GM21360 (cell line): ENCODE data around the gene ALDH8A1.

Experiments used
- ATAC-seq: cut with Tn5 transposase; IDR thresholded peaks from one replicate; pipeline ENCODE4 v1.9.1; 2021; ENCODE audit warnings: mild to moderate bottlenecking, moderate library complexity; ENCODE audit not compliant: unreplicated experiment

The ALDH8A1 gene

DNA sequence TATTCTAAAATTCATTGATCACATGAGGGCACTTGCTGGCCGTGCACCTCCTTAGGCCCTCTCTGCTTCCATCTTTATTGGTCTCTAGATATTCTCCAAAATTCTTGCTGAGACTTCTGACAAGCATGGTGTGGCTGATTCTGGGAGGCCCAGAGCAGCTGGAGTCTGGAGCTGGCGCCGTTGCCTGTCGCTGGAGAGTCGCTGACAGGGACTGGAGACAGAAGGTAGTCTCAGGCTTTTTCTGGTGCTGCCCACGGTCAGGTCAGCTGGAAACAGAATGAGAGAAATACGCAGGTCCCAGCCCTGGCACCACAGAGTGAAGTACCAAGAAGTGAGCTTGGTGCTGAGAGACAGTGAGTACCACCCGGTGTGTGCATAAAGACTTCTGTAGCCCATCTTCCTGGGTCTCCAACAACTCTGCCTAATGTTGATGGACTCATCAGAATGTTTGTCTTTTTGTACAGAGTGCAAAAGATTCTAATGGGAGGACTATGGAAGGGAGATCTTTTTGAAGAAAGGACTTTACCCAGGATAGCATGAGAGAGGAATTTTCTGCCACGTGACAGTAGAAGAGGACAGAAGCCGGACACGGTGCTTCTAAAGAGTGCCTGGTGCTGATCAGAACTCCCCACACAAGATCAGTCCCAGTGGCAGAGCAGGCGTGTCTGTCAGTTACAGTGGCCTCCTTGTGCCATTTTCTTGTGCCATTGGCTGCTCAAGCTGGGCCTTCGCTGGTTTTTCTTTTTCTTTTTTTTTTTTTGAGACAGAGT lies 1.8 kb upstream of the ALDH8A1 start:
- no peak for ATAC-seq

DNA sequence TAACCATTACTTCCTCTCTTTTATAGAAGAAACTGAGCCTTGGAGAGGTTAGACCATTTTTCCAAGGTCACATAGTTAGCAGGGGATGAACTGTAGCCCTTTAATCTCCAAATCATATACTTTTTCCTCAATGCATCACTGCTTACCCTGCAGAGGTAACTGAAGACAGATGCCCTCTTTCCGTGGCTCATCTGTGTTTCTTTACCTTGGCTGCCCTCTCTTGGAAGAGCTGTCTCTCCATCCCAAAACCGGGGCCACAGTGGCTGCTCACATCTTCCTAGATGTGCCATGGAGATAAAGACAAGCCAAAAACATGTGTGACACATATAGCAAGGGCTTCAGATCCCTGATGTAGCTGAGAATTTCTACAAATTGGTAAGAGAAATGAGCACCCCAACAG lies 581 bp upstream of the ALDH8A1 start:
- ATAC-seq, result no peak

DNA sequence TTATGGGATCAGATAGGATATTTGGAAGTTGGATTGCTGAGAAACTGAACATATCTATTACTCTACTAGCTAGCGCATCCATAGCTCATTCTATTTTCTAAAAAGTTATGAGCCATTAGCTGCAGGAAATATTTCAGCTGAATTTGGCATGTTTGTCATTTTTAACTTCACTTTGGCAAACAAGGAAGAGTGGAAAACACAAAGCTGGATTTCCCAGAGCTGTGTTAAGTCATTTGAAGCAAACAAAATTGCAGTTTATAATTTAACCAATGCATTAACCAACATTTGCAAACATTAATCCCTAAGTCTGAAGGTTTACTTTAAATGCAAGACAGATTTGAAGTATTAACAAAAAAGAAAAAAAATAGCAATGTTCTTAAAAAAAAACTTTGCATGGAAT lies 1.2 kb downstream of the ALDH8A1 start:
- no peak for ATAC-seq

DNA sequence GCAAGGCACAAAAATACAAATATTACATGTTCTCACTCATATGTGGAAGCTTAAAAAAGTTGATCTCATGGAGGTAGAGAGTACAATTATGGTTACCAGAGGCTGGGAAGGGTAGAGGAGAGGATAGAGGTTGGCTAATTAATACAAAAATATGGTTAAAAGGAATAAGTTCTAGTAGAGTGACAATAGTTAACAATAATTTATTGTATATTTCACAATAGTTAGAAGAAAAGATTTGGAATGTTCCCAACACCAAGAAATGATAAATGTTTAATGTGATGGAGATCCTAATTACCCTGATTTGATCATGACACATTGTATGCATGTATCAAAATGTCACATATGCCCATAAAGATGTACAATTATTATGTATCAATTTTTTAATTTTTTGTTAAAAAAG lies 1.8 kb downstream of the ALDH8A1 start:
- ATAC-seq, result no peak

DNA sequence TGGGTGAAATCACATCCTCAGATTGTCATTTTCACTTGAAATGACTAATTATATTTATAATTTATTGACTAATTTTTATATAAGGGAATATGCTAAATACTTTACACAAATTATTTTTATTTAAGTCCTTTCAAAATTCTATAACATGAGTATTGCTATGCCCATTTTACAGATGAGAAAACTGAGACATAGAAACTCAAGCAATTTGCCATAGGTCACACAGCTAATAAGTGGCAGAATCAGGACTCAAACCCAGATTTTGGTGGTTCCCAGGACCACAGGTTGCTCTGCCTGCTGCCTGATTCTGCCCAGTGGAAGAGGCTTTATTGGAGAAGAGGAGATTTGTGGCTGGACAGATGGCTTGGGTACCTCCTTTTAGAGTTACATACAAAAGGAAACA lies 4.9 kb downstream of the ALDH8A1 start:
- no peak for ATAC-seq

DNA sequence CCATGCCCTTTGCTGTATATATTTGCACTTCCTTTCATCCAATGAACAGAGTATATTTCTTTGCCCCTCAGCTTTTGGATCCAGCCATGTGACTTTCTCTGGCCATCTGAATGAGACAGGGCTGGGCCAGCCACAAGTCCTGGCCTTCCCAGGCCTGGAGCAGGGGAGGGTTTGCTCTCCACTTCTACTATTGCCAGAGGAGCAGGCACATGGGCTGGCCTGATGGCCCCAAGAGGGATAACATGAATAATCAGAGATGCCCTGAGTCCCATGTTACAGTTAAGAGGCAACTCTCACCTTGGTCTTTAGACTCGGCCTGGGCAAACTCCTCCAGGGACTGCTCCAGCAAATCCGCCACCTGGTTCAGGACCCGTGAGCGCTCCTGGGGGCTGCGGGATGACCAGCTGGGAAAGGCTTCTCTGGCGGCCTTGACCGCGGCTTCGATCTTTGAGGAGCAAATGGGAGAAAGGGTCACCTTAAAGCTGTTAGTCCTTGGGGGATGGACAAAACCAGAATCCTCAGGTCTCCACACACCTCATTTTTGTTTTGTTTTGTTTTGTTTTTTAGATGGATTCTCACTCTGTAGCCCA lies 6.3 kb downstream of the ALDH8A1 start:
- ATAC-seq, result no peak

DNA sequence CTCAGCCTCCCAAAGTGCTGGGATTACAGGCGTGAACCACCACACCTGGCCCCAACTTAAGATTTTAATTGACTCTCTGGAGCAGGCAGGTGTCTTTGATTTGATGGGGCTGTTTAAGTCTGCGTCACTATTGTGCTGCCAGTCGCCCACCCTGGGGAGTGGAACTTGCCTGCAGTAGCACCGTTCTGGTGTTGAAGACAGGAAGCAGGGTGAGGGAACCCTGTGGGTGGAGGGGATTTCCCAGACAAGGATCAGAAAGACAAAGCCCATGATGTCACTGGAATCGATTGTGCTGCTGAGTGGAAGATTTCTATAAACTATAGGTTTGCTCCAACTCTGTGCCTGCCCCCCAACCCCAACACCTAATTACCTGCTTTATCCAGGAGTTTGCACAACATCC lies 11.0 kb downstream of the ALDH8A1 start:
- ATAC-seq, result no peak

DNA sequence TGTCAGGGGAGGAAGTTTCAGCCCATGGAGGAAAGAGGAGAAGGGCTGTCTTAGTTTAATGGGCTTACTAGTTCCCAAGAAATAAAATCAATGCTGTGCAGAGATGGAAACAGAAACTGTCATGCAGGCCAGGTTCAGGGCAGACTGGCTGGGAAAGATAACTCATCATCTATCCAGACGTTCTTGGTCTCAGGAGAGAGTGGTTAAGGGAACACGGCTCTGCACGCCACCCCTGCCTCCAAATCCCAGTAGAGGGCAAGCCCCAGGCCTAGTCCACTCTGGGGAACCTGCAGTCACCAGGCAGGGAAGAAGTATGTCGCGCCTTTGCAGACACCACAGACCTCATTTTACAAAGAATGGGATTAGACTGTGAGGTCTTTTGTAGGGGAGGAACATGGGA lies 12.5 kb downstream of the ALDH8A1 start:
- ATAC-seq, result no peak

DNA sequence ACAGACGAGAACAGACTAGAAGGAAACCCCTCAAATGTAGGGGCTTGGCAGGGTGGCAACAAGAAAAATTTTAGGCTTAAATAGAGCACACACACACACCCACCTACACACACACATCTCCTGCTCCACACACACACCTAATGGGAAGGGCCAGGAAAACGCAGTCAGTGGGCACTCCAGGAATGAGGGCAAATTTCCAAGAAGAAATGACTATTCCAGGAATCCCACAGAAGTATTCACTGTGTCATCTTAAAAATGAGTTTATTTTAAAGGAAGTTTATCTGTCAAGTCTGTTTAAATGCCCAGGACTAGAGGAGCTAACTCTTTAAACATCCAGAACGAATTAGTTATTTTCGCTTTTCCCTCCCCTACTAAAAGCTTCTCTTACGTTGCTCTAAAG lies 13.0 kb downstream of the ALDH8A1 start:
- no peak for ATAC-seq

DNA sequence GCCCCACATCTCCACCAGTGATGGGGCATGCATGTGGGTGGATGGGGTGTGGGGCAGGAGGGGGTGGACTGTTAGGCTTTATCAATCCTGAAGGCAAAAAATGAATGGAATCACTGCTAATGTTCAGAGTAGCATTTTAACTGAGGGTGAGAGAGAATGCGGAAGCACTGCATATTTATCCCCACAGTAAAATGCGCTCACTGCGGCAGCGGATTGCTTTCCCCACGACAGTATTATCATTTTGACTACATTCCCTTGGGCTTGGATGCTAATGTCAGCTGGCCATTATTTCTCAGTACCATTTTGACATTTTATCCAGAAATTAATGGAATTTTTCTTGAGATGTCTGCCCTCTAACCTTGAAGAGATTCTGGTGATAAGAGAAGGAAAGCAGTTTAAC lies 13.4 kb downstream of the ALDH8A1 start:
- no peak for ATAC-seq

DNA sequence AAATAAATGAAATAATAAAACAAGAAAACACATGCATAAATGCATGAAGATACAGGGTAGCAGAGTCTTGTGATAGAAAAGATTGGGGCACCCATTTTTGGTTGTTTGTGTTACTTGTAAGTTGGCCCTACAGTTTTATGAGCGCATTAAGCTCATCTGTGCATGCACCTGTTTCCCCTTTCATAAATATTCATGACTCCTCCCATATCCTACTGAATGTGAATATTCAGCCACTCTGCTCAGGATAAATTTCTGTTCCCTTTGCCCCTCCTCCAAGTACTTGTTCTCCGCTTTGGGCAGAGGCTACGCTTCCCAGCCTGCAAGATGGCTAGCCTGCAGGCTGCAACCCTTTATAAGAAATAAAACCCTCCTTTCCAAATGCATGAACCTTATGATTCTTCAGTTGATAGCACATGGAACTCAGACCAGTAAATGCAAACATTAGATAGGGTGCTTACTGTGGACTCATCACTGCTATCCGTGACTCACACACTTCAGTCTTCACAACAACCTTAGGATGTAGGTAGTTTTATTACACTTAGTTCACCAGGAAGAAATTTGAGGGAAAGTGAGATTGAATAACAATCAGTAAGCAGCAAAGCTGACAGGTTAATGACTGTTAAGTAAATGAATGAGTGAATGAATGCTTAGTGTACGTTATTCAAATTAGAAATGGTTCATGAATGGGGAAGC lies 15.0 kb downstream of the ALDH8A1 start:
- ATAC-seq, result no peak

DNA sequence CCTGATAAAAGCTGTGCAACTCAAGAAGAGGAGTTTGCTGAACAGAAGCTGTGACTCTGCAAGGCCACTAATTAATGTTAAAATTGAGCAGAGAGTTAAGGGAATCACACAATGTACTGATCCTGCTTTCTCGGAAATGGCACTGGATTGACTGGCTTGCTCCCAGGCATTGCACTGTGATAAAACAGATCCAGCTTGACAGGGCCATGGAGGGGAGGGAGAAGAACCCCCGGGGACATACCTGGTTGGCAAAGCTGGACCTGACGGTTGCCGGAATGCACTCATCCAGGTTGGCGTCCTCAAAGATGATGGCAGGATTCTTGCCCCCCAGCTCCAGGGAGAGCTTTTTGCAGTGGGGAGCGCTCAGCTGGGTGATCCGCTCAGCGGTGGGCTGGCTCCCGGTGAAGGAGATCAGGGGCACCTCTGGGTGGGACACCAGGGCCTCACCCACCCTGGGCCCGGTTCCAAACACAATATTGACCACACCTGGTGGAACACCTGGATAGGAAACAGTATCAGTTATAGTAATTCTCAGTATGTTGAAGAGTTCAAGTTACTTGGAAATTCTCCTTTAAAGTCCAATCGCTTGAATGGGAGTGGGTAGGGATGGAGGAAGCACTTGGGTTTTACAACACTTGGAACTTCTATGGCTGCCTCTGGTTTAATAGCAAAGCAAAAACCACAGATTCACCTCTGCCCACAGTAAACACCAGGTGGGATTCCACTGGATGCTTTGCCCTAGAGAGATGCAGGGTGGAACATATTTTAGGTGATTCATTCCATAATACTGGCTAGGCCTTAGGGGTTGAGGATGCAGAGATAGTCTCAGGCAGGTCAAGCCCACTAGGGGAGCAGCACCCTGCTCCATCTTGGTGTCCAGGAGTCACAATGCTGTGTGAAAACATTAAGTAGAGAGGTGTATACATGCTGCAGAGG lies 17.1 kb downstream of the ALDH8A1 start:
- ATAC-seq, result no peak

DNA sequence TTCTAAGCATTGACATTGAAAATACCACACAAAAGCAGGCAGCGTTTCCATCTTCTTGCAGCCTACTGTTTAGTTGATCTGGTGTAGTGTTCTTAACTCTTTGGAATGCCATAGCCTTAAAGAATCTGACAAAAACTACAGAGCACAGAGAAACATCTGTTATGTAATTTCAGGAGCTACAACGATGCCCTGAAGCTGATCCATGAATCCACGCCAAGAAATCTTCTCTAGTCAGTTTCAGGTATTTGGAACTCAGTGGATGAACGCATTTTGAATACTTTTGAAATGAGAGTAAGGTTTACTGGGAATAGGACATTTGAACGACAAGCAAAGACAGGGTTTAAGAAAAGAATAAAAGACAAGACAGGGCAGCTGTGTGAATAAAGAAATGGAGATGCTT lies 17.8 kb downstream of the ALDH8A1 start:
- no peak for ATAC-seq

DNA sequence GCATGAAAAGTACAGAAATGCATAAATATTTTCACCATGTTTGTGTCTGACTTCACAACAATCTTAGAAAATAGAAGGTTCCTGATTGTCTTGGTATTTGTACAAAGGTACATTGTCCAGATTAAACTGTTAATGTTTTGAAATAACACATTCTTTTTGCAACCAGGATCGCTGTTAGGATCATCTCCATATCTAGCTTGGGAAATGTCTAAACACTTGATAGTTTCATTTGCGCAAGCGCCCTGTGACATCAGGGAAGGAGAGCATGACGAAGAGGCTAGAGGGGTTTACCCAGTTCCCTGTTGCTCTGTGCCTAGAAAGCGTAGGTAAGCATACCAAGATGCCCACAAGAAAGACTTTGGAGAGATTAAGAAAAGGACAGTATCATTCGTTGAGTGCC lies 19.4 kb downstream of the ALDH8A1 start:
- no peak for ATAC-seq

DNA sequence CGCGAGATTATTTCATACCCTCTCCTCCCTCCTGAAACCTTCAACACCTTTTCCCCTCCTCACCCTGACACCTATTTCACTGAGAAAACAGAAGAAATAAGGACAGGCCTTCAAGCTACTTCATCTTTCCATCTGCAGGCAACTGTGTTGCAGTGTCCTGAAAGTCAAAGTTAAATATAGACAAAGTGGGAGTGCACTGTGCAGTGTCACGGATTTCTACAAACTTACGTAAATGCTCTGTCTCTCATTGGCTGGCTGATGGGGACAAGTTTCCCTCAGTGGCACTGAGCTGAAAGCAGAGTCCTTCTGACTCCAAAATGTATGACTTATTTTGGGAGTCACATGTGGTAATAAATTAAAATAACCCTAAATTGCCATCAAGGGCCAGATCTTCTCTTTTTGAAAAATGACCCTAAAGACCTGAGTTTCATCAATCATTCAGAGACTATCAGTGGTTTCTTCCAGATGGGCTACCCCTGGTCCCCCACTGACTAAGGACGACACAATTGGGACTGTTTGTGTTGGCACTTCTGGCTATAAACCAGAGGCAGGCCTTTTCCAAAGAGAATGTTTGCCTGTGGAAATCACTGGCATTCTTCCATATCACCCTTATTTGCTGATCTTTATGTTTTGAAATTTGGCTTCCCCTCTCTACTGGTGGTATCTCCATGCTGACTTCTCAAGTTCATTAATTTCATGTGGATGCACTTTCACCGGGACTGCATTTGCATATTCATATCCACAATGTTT lies 21.6 kb downstream of the ALDH8A1 start:
- ATAC-seq, result no peak

DNA sequence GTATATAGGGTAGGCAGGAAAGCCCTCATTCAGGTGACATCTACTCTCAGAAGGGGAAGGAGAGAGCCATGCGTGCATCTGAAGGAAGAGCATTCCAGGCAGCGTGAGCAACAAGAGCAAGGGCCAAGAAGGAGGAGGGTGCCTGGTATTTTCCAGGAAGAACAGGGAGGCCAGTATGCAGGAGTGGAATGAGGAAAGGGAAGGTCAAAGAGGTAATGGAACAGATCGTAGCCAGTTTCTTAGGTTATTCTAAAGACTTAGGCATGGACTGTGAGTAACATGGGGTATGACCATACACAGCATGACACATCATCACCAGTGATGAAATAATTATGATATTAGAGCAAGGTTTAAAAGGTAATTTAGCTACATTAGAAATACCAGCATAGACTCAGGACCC lies 24.1 kb downstream of the ALDH8A1 start:
- no peak for ATAC-seq

DNA sequence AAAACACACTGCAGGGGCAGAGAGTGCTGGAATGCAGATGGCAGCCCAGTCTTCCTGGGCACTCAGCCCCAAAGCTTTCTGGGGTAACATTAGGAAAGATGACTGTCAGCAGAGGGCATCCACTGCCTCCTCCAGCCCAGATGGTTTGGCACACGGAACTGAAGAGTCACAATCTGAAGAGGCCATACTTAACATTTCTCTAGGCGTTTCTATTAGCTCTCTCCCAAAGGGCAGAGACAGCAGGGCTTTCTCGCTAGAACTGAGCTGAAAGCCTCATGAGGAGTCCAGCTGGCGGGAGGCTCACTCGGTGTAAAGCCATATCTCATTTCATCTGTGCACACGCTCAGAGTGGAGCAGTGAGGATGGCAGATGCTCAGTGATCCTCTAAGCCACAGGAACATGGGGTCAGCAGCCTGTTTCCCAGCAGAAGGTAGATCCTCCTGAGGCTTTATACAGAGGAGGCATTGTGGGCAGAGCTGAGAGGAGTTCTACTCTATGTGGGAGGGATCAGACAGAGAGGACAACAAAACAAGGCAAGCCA lies 28.1 kb downstream of the ALDH8A1 start:
- no peak for ATAC-seq

DNA sequence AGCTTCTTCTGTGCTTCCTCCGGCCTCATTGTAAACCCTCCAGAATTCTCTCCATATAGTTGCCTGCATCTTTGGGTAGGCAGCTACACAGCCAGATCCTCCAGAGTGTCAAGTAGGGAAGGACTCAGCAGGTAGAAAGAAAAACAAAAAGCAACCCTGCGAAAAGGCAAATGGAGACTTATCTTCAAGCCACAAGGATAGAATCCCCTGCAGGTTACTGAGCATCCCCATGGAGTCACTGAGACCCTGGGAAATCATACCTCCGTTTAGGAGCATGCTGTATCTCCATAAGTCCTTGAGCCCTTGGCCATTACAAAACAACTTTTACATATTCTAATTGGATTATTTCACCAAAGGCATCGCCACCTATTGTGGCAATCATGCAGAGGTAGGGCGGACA lies 28.6 kb downstream of the ALDH8A1 start:
- no peak for ATAC-seq

DNA sequence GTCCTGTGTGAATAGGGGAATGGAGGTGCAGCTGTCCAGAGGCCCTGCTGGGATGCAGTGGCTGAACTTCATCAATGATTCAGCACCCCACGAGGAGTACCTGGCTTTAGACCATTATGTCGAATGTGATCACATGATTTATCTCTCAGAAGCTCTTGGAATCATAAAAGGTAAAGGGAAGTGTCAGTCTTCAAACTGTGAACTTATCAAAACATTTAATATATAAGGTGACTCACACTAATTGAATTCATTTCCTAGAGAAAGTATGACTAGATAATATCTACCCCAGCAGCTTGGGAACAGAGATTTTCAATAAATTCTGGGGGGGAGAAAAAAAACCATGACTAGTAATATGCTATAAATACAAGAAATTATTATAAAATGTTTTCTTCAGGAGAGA lies 29.5 kb downstream of the ALDH8A1 start:
- no peak for ATAC-seq

DNA sequence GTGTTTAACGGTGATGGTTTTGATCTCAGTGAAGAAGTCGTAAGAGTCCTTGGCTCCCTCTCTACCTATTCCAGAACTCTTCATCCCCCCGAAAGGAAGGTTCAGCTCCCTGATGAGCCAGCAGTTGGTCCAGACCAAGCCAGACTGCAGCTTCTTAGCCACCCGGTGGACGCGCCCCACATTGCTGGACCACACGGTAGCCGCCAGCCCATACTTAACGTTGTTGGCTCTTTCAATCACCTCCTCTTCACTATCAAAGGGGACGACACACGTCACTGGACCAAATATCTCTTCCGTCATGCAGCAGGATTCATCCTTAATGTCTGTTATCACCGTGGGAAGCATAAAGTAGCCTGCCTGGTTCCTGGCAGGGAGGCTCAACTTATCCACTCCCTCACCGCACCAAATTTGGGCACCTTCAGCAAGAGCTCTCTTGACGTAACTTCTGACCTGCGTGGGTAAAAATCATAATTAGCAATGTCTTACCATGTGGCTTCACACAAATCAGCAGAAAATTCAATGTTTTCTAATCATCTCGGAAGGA lies 31.4 kb downstream of the ALDH8A1 start:
- ATAC-seq, result no peak
